Measurements from ENCODE around the gene TRDN. TPM values are rescaled to one million over a fixed set of nuclear protein-coding genes. Genes with fewer than 3 reads are reported as not detected.

Gene TRDN
- total RNA-seq, 1 experiment from 2014 or later: 10.4 TPM

DNA sequence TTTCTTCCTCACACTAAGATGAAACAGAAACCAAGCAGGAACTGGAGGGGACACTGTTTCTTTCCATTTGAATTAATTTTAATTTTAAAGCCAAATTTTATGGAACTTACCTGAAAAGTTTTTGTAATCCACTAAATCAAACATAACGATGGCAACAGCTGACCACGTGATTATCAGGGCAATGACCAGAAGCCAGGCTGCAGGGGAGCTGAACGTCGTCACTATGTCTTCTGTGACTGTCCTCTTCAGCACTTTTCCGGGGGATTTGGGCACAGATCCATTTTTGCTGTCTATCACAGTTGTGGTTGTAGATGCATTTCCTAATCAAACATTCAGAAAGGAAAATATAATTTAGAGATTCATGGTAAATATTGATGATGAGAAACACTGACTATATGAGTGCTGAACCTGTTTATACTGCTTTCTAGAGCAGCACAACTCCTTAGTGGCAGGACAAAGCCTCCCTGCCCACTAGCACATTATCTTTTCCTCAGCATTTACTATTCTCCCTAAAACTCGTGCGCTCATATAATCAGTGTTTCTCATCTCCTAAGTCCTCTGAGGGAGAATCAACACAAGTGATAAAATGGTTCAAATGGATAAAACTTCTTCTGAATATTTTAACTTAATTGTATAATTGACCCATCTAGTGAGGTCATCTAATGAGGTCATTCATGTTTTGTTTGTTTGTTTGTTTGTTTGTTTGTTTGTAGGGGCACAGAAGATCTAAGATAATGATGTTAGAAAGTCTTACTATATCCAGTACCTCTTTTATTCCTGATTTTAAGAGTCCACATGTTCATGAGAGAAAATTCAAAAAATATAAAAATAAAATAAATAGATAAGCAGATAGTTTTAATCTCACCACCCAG is 65.7 kb downstream of the TRDN start:
- Histone ChIP-seq H3T11ph (ENCODE audit: low read length) (no peak overlapping the region), H3K27ac (ENCODE audit: insufficient read length, low read depth, low read length) (no peak overlapping the region), H3K18ac (ENCODE audit: insufficient read length, low read depth, low read length) (no peak overlapping the region), H2BK20ac (ENCODE audit: low read depth, low read length, poor library complexity, severe bottlenecking) (no peak overlapping the region), H2AFZ (ENCODE audit: low read length) (no peak overlapping the region), H3K27me3 (ENCODE audit: insufficient read depth, low read length) (no peaks in the 10 kb centered on the region), H4K20me1 (ENCODE audit: control insufficient read depth, insufficient read depth, insufficient read length) (peaks cover 3% of the 10 kb centered on the region), H3K4ac (ENCODE audit: low read depth, low read length) (no peak overlapping the region), H2BK5ac (ENCODE audit: insufficient read length, low read length) (no peak overlapping the region), H2AK5ac (ENCODE audit: insufficient read length, low read length) (no peak overlapping the region), H4K91ac (ENCODE audit: insufficient read length, low read depth, low read length) (no peak overlapping the region), H3K4me2 (ENCODE audit: insufficient read depth, insufficient read length, low read length) (no peak overlapping the region), H4K5ac (ENCODE audit: insufficient read length, low read depth, low read length) (no peak overlapping the region), H3K79me2 (ENCODE audit: insufficient read depth, low read length) (no peaks in the 10 kb centered on the region), H2BK120ac (ENCODE audit: low read depth, low read length, poor library complexity, severe bottlenecking) (no peak overlapping the region), H3K9me3 (ENCODE audit: control insufficient read depth, low read depth, low read length) (no peaks in the 10 kb centered on the region), H3K79me1 (ENCODE audit: insufficient read depth, low read depth, low read length, poor library complexity, severe bottlenecking) (no peaks in the 10 kb centered on the region), H4K8ac (replicated peaks; ENCODE audit: insufficient read length, low read depth, low read length) (no peak overlapping the region), H2BK12ac (ENCODE audit: insufficient read length, low read depth, low read length) (no peak overlapping the region), H3K56ac (ENCODE audit: insufficient read length, low read depth, low read length) (no peak overlapping the region), H3K4me1 (ENCODE audit: insufficient read depth, low read length) (no peaks in the 10 kb centered on the region; the same call in 1 of the 2 replicates), H2BK15ac (ENCODE audit: low read depth, low read length) (no peak overlapping the region), H3K9ac (ENCODE audit: extremely low read depth, insufficient read length, low read length) (no peak overlapping the region), H3K23ac (ENCODE audit: insufficient read length, low read depth, low read length) (no peak overlapping the region), H3K14ac (ENCODE audit: insufficient read depth, low read length) (no peak overlapping the region), H3K23me2 (ENCODE audit: insufficient read length, low read depth, low read length, poor library complexity, severe bottlenecking) (no peaks in the 10 kb centered on the region)
- peaks cover 0 to 3% of the 10 kb centered on the region in 2 experiments; a peak in 1 of 5 replicates for H3K9me3 Mint-ChIP-seq
- no peak for TF ChIP-seq CTCF (conservative IDR thresholded peaks at IDR 0.05)
- H3K27me3 Mint-ChIP-seq (ENCODE audit: low read depth): no peaks in the 10 kb centered on the region
- peaks cover 0 to 6% of the 10 kb centered on the region in 2 experiments; a peak in 2 of 4 replicates for H3K4me1 Mint-ChIP-seq
- H3K27ac Mint-ChIP-seq: no peak overlapping the region
- no peak overlapping the region for H3K4me3 Mint-ChIP-seq
- DNase-seq: no peak
- H3K36me3 Mint-ChIP-seq (ENCODE audit: insufficient read depth in 1 of 3, low read depth in 3 of 3): peaks cover 0 to 14% (median 0%) of the 10 kb centered on the region in 3 experiments; a peak in 2 of 7 replicates
- WGBS (ENCODE audit: extremely low coverage, insufficient read length, low lambda C conversion rate): no CpG with 5 or more reads among the region's 7 CpGs
